Measurements from ENCODE around the gene IBTK. TPM values are rescaled to one million over a fixed set of nuclear protein-coding genes. Genes with fewer than 3 reads are reported as not detected.

Gene IBTK
- total RNA-seq, 1 experiment from 2014 or later = 36.6 TPM

- ChIA-PET CTCF (no interaction called here), RAD21 (ENCODE audit: low non-redundant PET in 1 of 2, low total read pairs in 2 of 2, uncharacterized antibody in 2 of 2, unreplicated experiment in 2 of 2) (no interaction called here), POLR2A (interaction anchor here (1.2 kb wide), 1 partner anchor 12 kb away, joined by 3 read pairs; no protein-coding TSS in a partner anchor)
- no peaks in the 10 kb centered on the region for H3K4me1 ChIP-seq (ENCODE audit: control insufficient read depth in 1 of 2, insufficient read depth in 2 of 2, low read length in 2 of 2)
- DNase-seq (ENCODE audit: low read depth, low spot score) = no peak
- H3K79me2 ChIP-seq (ENCODE audit: insufficient read depth, low read length) = no peaks in the 10 kb centered on the region
- no peaks in the 10 kb centered on the region for H3K9me3 ChIP-seq (ENCODE audit: control insufficient read depth in 1 of 2, insufficient read depth in 1 of 2, low read depth in 1 of 2, low read length in 2 of 2)
- no peak overlapping the region for H2AFZ ChIP-seq (ENCODE audit: low read depth, low read length, poor library complexity, severe bottlenecking)
- H3K4me3 ChIP-seq (replicated peaks in 1 of 2; ENCODE audit: low read depth in 1 of 2, low read length in 2 of 2) = no peak overlapping the region
- H3K36me3 ChIP-seq (ENCODE audit: control insufficient read depth in 1 of 2, insufficient read depth in 2 of 2, low read length in 2 of 2) = no peaks in the 10 kb centered on the region
- no peak for ATAC-seq
- no peaks in the 10 kb centered on the region for H3K9me2 ChIP-seq (ENCODE audit: insufficient read depth)
- intact Hi-C loops (cut with micrococcal nuclease) = no loop called here
- H3K27ac ChIP-seq (ENCODE audit: low read depth, low read length) = no peak overlapping the region
- no peaks in the 10 kb centered on the region for H3K27me3 ChIP-seq (ENCODE audit: insufficient read depth, low read length)
- no peak overlapping the region for H3K9ac ChIP-seq (ENCODE audit: low read length)
- TF ChIP-seq SIN3A (IDR thresholded peaks at IDR 0.05; ENCODE audit: low read depth) (no peak), ATF3 (IDR thresholded peaks at IDR 0.05) (no peak), ZBTB33 (IDR thresholded peaks at IDR 0.05; ENCODE audit: extremely low read depth, insufficient replicate concordance, low read length) (no peak), CEBPB (IDR thresholded peaks at IDR 0.05; ENCODE audit: low read depth) (no peak), EGR1 (IDR thresholded peaks at IDR 0.05; ENCODE audit: low read depth) (no peak)
- BruUV-seq (replicated peaks) = no TSS peak
- no peaks in the 10 kb centered on the region for H4K20me1 ChIP-seq (ENCODE audit: insufficient read depth)
- H3K4me2 ChIP-seq (ENCODE audit: low read length) = no peak overlapping the region
Observed at GRCh38 chr6:82131441-82131840, 116.1 kb downstream of the IBTK start.

GRCh38 chr6:82129797-82130196 is 117.7 kb downstream of the IBTK start:
- ChIA-PET POLR2A (no interaction called here), RAD21 (ENCODE audit: low non-redundant PET in 1 of 2, low total read pairs in 2 of 2, uncharacterized antibody in 2 of 2, unreplicated experiment in 2 of 2) (no interaction called here), CTCF (no interaction called here)
- ATAC-seq (no peak), DNase-seq (ENCODE audit: low read depth, low spot score) (no peak)
- intact Hi-C loops (cut with micrococcal nuclease) = no loop called here
- no TSS peak for BruUV-seq (replicated peaks)
- Histone ChIP-seq H4K20me1 (ENCODE audit: insufficient read depth) (no peaks in the 10 kb centered on the region), H3K4me1 (ENCODE audit: control insufficient read depth in 1 of 2, insufficient read depth in 2 of 2, low read length in 2 of 2) (no peaks in the 10 kb centered on the region), H3K79me2 (ENCODE audit: insufficient read depth, low read length) (no peaks in the 10 kb centered on the region), H3K27me3 (ENCODE audit: insufficient read depth, low read length) (no peaks in the 10 kb centered on the region), H3K9me3 (ENCODE audit: control insufficient read depth in 1 of 2, insufficient read depth in 1 of 2, low read depth in 1 of 2, low read length in 2 of 2) (no peaks in the 10 kb centered on the region), H3K9ac (ENCODE audit: low read length) (no peak overlapping the region), H2AFZ (ENCODE audit: low read depth, low read length, poor library complexity, severe bottlenecking) (no peak overlapping the region), H3K36me3 (ENCODE audit: control insufficient read depth in 1 of 2, insufficient read depth in 2 of 2, low read length in 2 of 2) (no peaks in the 10 kb centered on the region), H3K27ac (ENCODE audit: low read depth, low read length) (no peak overlapping the region), H3K4me3 (replicated peaks in 1 of 2; ENCODE audit: low read depth in 1 of 2, low read length in 2 of 2) (no peak overlapping the region), H3K4me2 (ENCODE audit: low read length) (no peak overlapping the region), H3K9me2 (ENCODE audit: insufficient read depth) (no peaks in the 10 kb centered on the region)
- TF ChIP-seq MAX (IDR thresholded peaks at IDR 0.05) (no peak), SP1 (IDR thresholded peaks at IDR 0.05; ENCODE audit: low read depth) (no peak), ATF3 (IDR thresholded peaks at IDR 0.05) (no peak), CEBPB (IDR thresholded peaks at IDR 0.05; ENCODE audit: low read depth) (no peak), ZBTB33 (IDR thresholded peaks at IDR 0.05; ENCODE audit: extremely low read depth, insufficient replicate concordance, low read length) (no peak), EZH2phosphoT487 (IDR thresholded peaks at IDR 0.05; ENCODE audit: borderline replicate concordance) (no peak), TCF7L2 (IDR thresholded peaks at IDR 0.05; ENCODE audit: borderline replicate concordance, extremely low read depth, insufficient read depth, insufficient read length) (no peak)

Measured in HCT116 (cell line).